Hepatocyte (in vitro differentiated cells): Measurements from ENCODE around the gene CD164. TPM values are rescaled to one million over a fixed set of nuclear protein-coding genes. Genes with fewer than 3 reads are reported as not detected.

Source experiments
- DNase-seq: peaks from one replicate; pipeline ENCODE4 v3.0.0-alpha.2; 2016; ENCODE audit warnings: low spot score
- H2AFZ ChIP-seq: fragments of 200-600 bp; sonication (generic); 2 replicates; pipeline ENCODE4 v1.6.0; 2016; ENCODE audit warnings: antibody characterized with exemption, mild to moderate bottlenecking
- H3K27ac ChIP-seq: fragments of 200-600 bp; sonication (generic); 2 replicates; pipeline ENCODE4 v1.5.1; 2016; ENCODE audit warnings: mild to moderate bottlenecking
- H3K27me3 ChIP-seq: fragments of 200-600 bp; sonication (generic); 2 replicates; pipeline ENCODE4 v1.6.1; 2016
- H3K36me3 ChIP-seq: fragments of 200-600 bp; sonication (generic); replicated peaks from 2 replicates; pipeline ENCODE4 v1.5.1; 2016; ENCODE audit warnings: low read depth; ENCODE audit not compliant: insufficient read depth
- H3K4me1 ChIP-seq: fragments of 200-600 bp; sonication (generic); 2 replicates; pipeline ENCODE4 v1.5.1; 2016; ENCODE audit warnings: mild to moderate bottlenecking, moderate library complexity; ENCODE audit not compliant: insufficient read depth
- H3K4me2 ChIP-seq: fragments of 200-600 bp; sonication (generic); 2 replicates; pipeline ENCODE4 v1.6.0; 2016
- H3K4me3 ChIP-seq: fragments of 200-600 bp; sonication (generic); 2 replicates; pipeline ENCODE4 v1.5.1; 2016; ENCODE audit warnings: mild to moderate bottlenecking
- H3K79me2 ChIP-seq: fragments of 200-600 bp; sonication (generic); 2 replicates; pipeline ENCODE4 v1.6.0; 2017; ENCODE audit warnings: mild to moderate bottlenecking
- H3K9me2 ChIP-seq: fragments of 200-600 bp; sonication (generic); replicated peaks from 2 replicates; pipeline ENCODE4 v1.6.0; 2017; ENCODE audit warnings: mild to moderate bottlenecking; ENCODE audit not compliant: insufficient read depth
- H3K9me3 ChIP-seq: fragments of 200-600 bp; sonication (generic); 2 replicates; pipeline ENCODE4 v1.5.1; 2016; ENCODE audit warnings: low read depth, mild to moderate bottlenecking
- H4K20me1 ChIP-seq: fragments of 200-600 bp; sonication (generic); 2 replicates; pipeline ENCODE4 v1.6.0; 2016; ENCODE audit warnings: mild to moderate bottlenecking; ENCODE audit not compliant: insufficient read depth, poor library complexity, severe bottlenecking
- CTCF ChIP-seq: fragments of 200-600 bp; sonication (generic); IDR thresholded peaks from 2 replicates; pipeline ENCODE4 v1.5.1; 2016; ENCODE audit warnings: antibody characterized with exemption, mild to moderate bottlenecking; ENCODE audit not compliant: poor library complexity
- EZH2 ChIP-seq: fragments of 200-600 bp; sonication (generic); IDR thresholded peaks from 2 replicates; pipeline ENCODE4 v1.6.1; 2016; ENCODE audit warnings: antibody characterized with exemption, mild to moderate bottlenecking, borderline replicate concordance
- EZH2phosphoT487 ChIP-seq: fragments of 200-600 bp; sonication (generic); IDR thresholded peaks from one replicate; pipeline ENCODE4 v1.6.1; 2018; ENCODE audit warnings: antibody characterized with exemption, mild to moderate bottlenecking, low read depth, moderate library complexity; ENCODE audit not compliant: unreplicated experiment, severe bottlenecking
- WGBS: methylation state at CpG from one replicate; pipeline ENCODE4 v1.1.6; 2016; ENCODE audit warnings: low lambda C conversion rate; ENCODE audit errors: missing lambda C conversion rate; 5-methylcytosine and 5-hydroxymethylcytosine counted together
- polyA plus RNA-seq: library from polyadenylated mRNA; unstranded; fragments of >200 nt; fragmentation: Nextera tagmentation; extraction: Ambion mirVana; gene quantifications from 2 replicates; pipeline ENCODE4 v1.2.1, GENCODE V29; 2016
- total RNA-seq: library from RNA; depleted of rRNA; stranded (reverse); fragments of >200 nt; gene quantifications from 2 replicates; pipeline ENCODE4 v1.2.3, GENCODE V29; 2014

The CD164 gene
- total and polyA plus RNA-seq, 2 experiments from 2014 or later, result 475 to 574 TPM

DNA sequence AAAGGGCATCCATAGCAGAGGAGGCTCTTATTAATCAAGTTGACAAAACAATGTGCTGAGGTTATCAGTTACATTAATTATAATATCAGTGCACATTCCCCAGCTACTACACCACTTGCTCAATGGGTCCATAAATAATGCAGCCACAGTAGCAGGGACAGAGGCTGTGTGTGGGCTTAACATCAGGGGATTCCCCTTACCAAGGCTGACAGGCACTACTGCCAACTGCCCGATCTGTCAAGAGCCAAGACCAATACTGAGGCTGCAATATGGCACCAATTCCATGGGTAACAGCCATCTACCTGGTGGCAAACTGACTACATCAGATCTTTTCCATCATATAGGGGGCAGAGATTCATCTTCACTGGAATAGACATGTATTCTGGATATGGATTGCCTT, 22.0 kb downstream of the CD164 start:
- Histone ChIP-seq H3K4me3 (no peak overlapping the region), H3K9me2 (no peaks in the 10 kb centered on the region), H3K9me3 (peaks cover 4% of the 10 kb centered on the region), H4K20me1 (peaks cover 4% of the 10 kb centered on the region), H3K27me3 (no peaks in the 10 kb centered on the region), H3K4me2 (no peak overlapping the region), H3K27ac (no peak overlapping the region), H2AFZ (no peak overlapping the region), H3K36me3 (no peaks in the 10 kb centered on the region), H3K79me2 (peaks cover 21% of the 10 kb centered on the region), H3K4me1 (no peaks in the 10 kb centered on the region)
- no peak for TF ChIP-seq EZH2phosphoT487
- no peak for TF ChIP-seq EZH2
- TF ChIP-seq CTCF, result no peak
- WGBS, result 100% methylated on average over 1 of the region's 1 CpG
- no peak for DNase-seq

DNA sequence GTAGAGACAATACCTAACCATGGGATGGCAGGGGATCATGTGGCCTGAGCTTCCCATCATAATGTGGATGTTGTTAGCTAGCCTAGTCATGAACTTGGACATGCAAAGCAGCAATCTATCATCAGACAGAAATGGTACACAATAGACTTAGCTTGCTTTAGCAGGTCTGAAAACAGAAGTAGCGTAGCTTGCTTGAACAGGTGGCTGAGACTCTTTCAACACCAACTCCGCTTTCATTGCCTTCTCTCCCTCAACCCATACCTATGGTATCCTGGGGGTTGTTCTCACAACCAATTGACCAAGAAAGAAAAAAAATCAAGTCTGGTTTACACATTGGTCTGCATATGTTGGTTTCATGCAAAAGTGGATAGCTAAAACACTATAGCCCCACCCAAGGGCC, 23.0 kb downstream of the CD164 start:
- Histone ChIP-seq H3K27ac (no peak overlapping the region), H3K36me3 (no peaks in the 10 kb centered on the region), H3K79me2 (peaks cover 12% of the 10 kb centered on the region), H3K4me1 (no peaks in the 10 kb centered on the region), H4K20me1 (peaks cover 4% of the 10 kb centered on the region), H3K4me2 (no peak overlapping the region), H3K9me3 (peaks cover 4% of the 10 kb centered on the region), H2AFZ (no peak overlapping the region), H3K4me3 (no peak overlapping the region), H3K27me3 (no peaks in the 10 kb centered on the region), H3K9me2 (no peaks in the 10 kb centered on the region)
- 98% methylated on average over 2 of the region's 2 CpGs for WGBS
- no peak for DNase-seq
- TF ChIP-seq EZH2 (no peak), CTCF (no peak), EZH2phosphoT487 (no peak)

GRCh38 chr6:109358204-109358603, 24.1 kb downstream of the CD164 start:
- Histone ChIP-seq H2AFZ (no peak overlapping the region), H4K20me1 (no peaks in the 10 kb centered on the region), H3K9me2 (no peaks in the 10 kb centered on the region), H3K27ac (no peak overlapping the region), H3K36me3 (no peaks in the 10 kb centered on the region), H3K79me2 (peaks cover 4% of the 10 kb centered on the region), H3K4me1 (no peaks in the 10 kb centered on the region), H3K27me3 (no peaks in the 10 kb centered on the region), H3K4me3 (no peak overlapping the region), H3K9me3 (peaks cover 4% of the 10 kb centered on the region), H3K4me2 (no peak overlapping the region)
- no peak for DNase-seq
- no peak for TF ChIP-seq EZH2
- TF ChIP-seq EZH2phosphoT487, result no peak
- no peak for TF ChIP-seq CTCF

GRCh38 chr6:109356237-109356636, 26.0 kb downstream of the CD164 start:
- H3K36me3 ChIP-seq, result no peaks in the 10 kb centered on the region

More at GRCh38 chr6:109356237-109356636, 26.0 kb downstream of the CD164 start:
- peaks cover 4% of the 10 kb centered on the region for H3K9me3 ChIP-seq
- no peaks in the 10 kb centered on the region for H3K79me2 ChIP-seq
- no peak for DNase-seq
- H3K4me3 ChIP-seq, result no peak overlapping the region
- TF ChIP-seq EZH2phosphoT487 (no peak), EZH2 (no peak), CTCF (no peak)
- H4K20me1 ChIP-seq, result no peaks in the 10 kb centered on the region
- H3K9me2 ChIP-seq, result no peaks in the 10 kb centered on the region
- H3K27ac ChIP-seq, result no peak overlapping the region
- H3K4me1 ChIP-seq, result peaks cover 12% of the 10 kb centered on the region
- H3K27me3 ChIP-seq, result no peaks in the 10 kb centered on the region
- H3K4me2 ChIP-seq, result no peak overlapping the region
- 100% methylated on average over 3 of the region's 3 CpGs for WGBS
- H2AFZ ChIP-seq, result no peak overlapping the region
